GM12892 (cell line): ENCODE results near the gene AOPEP.

Experiments
- POLR2A ChIP-seq: IDR thresholded peaks from 2 replicates; pipeline ENCODE4 v1.6.1; 2011; ENCODE audit warnings: low read depth, low read length, control low read depth
- POLR2AphosphoS5 ChIP-seq: IDR thresholded peaks from 2 replicates; pipeline ENCODE4 v1.6.1; 2011; ENCODE audit warnings: low read depth, low read length, control low read depth
- TAF1 ChIP-seq: IDR thresholded peaks from 2 replicates; pipeline ENCODE4 v1.6.1; 2011; ENCODE audit warnings: low read depth, mild to moderate bottlenecking, control low read depth, low read length, borderline replicate concordance

DNA sequence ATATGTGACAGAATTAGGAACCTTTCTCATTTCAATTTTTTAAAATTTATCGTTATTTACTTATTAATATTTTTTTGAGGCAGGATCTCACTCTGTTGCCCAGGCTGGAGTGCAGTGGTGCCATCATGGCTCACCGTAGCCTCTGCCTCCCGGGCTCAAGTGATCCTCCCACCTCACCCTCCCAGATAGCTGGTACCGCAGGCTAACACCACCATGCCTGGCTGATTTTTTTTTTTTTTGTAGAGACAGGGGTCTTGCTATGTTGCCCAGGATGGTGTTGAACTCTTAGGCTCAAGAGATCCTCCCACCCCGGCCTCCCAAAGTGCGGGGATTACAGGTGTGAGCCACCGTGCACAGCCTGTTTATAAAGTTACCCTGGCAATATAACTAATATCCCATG is 275.2 kb downstream of the AOPEP start:
- TF ChIP-seq TAF1 (no peak), POLR2AphosphoS5 (no peak), POLR2A (no peak)
